Esophagus squamous epithelium (tissue), 4 donors: ENCODE results near the gene GXYLT2.

Source experiments
- CTCF ChIP-seq, 6 experiments: fragments of 450-650 bp in 4 of 6; fragments of 200-600 bp in 2 of 6; sonication (generic) in 2 of 6; IDR thresholded peaks; one replicate each; pipeline ENCODE4 v1.5.1; 2016 to 2019; ENCODE audit warnings: antibody characterized with exemption in 6 of 6, mild to moderate bottlenecking in 4 of 6, moderate library complexity in 4 of 6
- POLR2A ChIP-seq, 4 donors: fragments of 450-650 bp; IDR thresholded peaks; one replicate each; pipeline ENCODE4 v1.6.1; 2017; ENCODE audit warnings: antibody characterized with exemption in 4 of 4, mild to moderate bottlenecking in 4 of 4, moderate library complexity in 3 of 4

DNA sequence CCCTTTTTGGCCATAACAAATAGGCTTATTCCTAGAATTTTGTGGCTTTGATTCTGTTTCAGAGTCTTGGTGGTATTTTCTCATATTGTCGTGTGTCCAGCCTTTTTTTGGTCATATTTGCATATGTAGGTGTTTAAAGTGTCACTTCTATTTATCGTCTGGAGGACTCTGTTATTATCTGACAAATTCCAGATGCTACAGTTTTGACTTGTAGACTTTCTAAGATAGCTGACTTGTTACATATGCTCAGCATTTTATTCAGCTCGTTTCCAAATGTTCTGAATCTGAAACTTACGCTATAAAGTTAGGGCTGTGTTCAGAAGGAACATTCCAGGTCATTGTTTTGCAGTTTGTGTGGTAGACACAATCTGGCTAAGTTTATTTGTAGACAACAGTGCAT, 110.6 kb downstream of the GXYLT2 start:
- TF ChIP-seq CTCF (IDR thresholded peaks at IDR 0.05): no peak
- TF ChIP-seq POLR2A (IDR thresholded peaks at IDR 0.05): no peak
